Keratinocyte (primary cell): ENCODE results near the gene SMAD7. TPM values are rescaled to one million over a fixed set of nuclear protein-coding genes. Genes with fewer than 3 reads are reported as not detected.

ENCODE experiments used
- DNase-seq: peaks from one replicate; pipeline ENCODE4 v3.0.0-alpha.2; 2011; ENCODE audit warnings: low read depth, missing footprints, low spot score
- FAIRE-seq: peaks from 2 replicates; lab custom pipeline; 2011; peaks lifted over from hg19 to GRCh38; lab: Jason Lieb, UNC
- H2AFZ ChIP-seq: 2 replicates; pipeline ENCODE4 v1.6.0; 2012; ENCODE audit warnings: low read length, control low read depth, inconsistent platforms; ENCODE audit not compliant: control insufficient read depth
- H3K27ac ChIP-seq: 2 replicates; pipeline ENCODE4 v1.5.1; 2011; ENCODE audit warnings: low read length; ENCODE audit not compliant: control insufficient read depth, insufficient read depth
- H3K27me3 ChIP-seq: 3 replicates; pipeline ENCODE4 v1.6.0; 2011; ENCODE audit warnings: low read length; ENCODE audit not compliant: control insufficient read depth, insufficient read depth; ENCODE audit errors: extremely low read depth
- H3K36me3 ChIP-seq, 2 experiments: 2 replicates in 1 of 2; 3 replicates in 1 of 2; pipeline ENCODE4 v1.5.1; 2011; ENCODE audit warnings: low read length in 2 of 2, mild to moderate bottlenecking in 1 of 2; ENCODE audit not compliant: control insufficient read depth in 2 of 2, insufficient read depth in 2 of 2; ENCODE audit errors: extremely low read depth in 1 of 2
- H3K4me1 ChIP-seq: 3 replicates; pipeline ENCODE4 v1.5.1; 2011; ENCODE audit warnings: low read length; ENCODE audit not compliant: control insufficient read depth, insufficient read depth; ENCODE audit errors: extremely low read depth
- H3K4me2 ChIP-seq: 3 replicates; pipeline ENCODE4 v1.6.0; 2011; ENCODE audit warnings: low read depth, low read length; ENCODE audit not compliant: control insufficient read depth, insufficient read depth; ENCODE audit errors: extremely low read depth
- H3K4me3 ChIP-seq, 3 experiments: fragments of 200-600 bp in 1 of 3; sonication (generic) in 1 of 3; 2 replicates in 2 of 3; 3 replicates in 1 of 3; pipeline ENCODE4 v1.5.1; 2011 to 2016; ENCODE audit warnings: low read length in 3 of 3, mild to moderate bottlenecking in 3 of 3, control low read depth in 2 of 3, inconsistent platforms in 1 of 3, low read depth in 1 of 3, mixed read lengths in 1 of 3, mixed run types in 1 of 3, moderate library complexity in 1 of 3; ENCODE audit not compliant: control insufficient read depth in 2 of 3, insufficient read depth in 2 of 3; ENCODE audit errors: extremely low read depth in 1 of 3
- H3K79me2 ChIP-seq: 2 replicates; pipeline ENCODE4 v1.6.0; 2012; ENCODE audit warnings: low read length; ENCODE audit not compliant: control insufficient read depth, insufficient read depth
- H3K9ac ChIP-seq: 3 replicates; pipeline ENCODE4 v1.6.0; 2011; ENCODE audit warnings: low read length; ENCODE audit not compliant: control insufficient read depth, insufficient read depth; ENCODE audit errors: extremely low read depth
- H3K9me1 ChIP-seq: 3 replicates; pipeline ENCODE4 v1.6.0; 2011; ENCODE audit warnings: low read length; ENCODE audit not compliant: control insufficient read depth, insufficient read depth; ENCODE audit errors: extremely low read depth
- H3K9me3 ChIP-seq: 2 replicates; pipeline ENCODE4 v1.5.1; 2012; ENCODE audit warnings: low read depth, low read length; ENCODE audit not compliant: control insufficient read depth
- H4K20me1 ChIP-seq: 3 replicates; pipeline ENCODE4 v1.6.0; 2011; ENCODE audit warnings: low read length; ENCODE audit not compliant: control insufficient read depth, insufficient read depth; ENCODE audit errors: extremely low read depth
- EZH2 ChIP-seq: IDR thresholded peaks from one replicate; pipeline ENCODE4 v1.6.1; 2012; ENCODE audit warnings: inconsistent platforms, mild to moderate bottlenecking, low read length, moderate library complexity
- dilution Hi-C: fragments of 300-500 bp; cut with MboI; formaldehyde crosslinking; loops from one replicate; pipeline ENCODE4 v1.7.0; 2020; ENCODE audit warnings: low sequenced_read_pairs; ENCODE audit not compliant: extremely low pct_ligation_motif_present
- polyA plus RNA-seq, 5 experiments: library from polyadenylated mRNA; depleted of rRNA in 3 of 5; stranded (reverse) in 3 of 5; stranded (forward) in 1 of 5; unstranded in 1 of 5; fragments of >200 nt; gene quantifications; 1 replicate in 1 of 5; 2 replicates in 3 of 5; 3 replicates in 1 of 5; pipeline versions ENCODE4 v1.2.1 to v1.2.3, GENCODE V29; 2011 to 2012; ENCODE audit warnings: missing spikeins in 2 of 5, low read depth in 1 of 5, low replicate concordance in 1 of 5
- TF ChIP-seq, protein P1 (sequence below), 3 experiments: IDR thresholded peaks in 1 of 3; conservative IDR thresholded peaks in 1 of 3; optimal IDR thresholded peaks in 1 of 3; 2 replicates in 2 of 3; 3 replicates in 1 of 3; pipeline versions ENCODE3 to v1.5.1; 2011; ENCODE audit warnings: low read length in 3 of 3, mild to moderate bottlenecking in 3 of 3, moderate library complexity in 2 of 3, control low read depth in 1 of 3, inconsistent platforms in 1 of 3; ENCODE audit not compliant: insufficient read depth in 2 of 3; ENCODE audit errors: extremely low read depth in 1 of 3

Gene SMAD7
- polyA plus RNA-seq, 1 donor (not counting 4 experiments of a cell fraction or from before 2014, with no cell fraction given): 9.5 TPM

DNA sequence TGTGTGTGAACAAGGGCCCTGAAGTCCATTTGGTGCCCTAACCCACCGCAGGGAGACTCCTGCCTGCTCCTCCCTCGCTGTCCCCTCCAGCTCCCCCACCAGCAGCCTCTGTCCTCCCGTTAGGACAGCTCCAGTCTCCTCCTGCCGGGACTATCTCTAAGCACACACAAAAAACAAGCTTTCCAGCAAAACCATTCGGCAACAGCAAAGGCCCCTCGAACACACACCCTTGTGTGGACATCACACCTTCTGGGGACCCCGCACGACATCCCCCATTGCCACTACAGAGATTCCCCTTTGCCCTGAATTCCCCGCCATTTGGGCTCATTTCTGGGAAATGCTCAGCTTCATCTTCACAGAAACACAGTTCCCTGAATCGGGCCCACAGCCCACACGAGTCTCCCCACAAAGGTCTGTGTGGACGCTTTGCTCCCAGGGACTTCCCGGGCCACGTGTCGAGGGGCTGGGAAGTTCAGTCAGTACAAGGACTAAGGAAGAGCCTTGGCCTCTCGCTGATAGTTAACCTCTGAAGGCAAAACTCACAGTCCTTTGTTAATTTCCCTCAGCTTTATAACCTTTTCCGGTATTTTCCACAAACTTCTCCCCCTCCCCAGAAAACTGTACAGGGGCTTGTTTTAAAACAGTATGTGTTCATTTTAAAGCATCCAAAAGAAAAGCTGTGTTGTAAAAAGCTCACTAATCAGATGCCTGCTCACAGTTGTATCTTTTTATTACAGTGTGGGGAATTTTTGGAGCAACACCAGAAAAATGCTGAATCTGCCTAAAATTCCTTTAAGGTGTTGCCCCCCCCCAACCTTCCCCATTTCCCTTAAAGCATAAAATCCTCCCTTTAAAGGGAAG lies 25.9 kb downstream of the SMAD7 start:
- Histone ChIP-seq H4K20me1 (peaks cover 3% of the 10 kb centered on the region), H3K27me3 (no peaks in the 10 kb centered on the region), H3K9me3 (no peaks in the 10 kb centered on the region), H3K9me1 (peaks cover 3% of the 10 kb centered on the region), H2AFZ (no peak overlapping the region), H3K4me2 (no peak overlapping the region), H3K4me3 (no peak overlapping the region), H3K9ac (no peak overlapping the region), H3K36me3 (peaks cover 10 to 25% of the 10 kb centered on the region in 2 experiments), H3K27ac (no peak overlapping the region), H3K4me1 (peaks cover 37% of the 10 kb centered on the region), H3K79me2 (peaks cover 77% of the 10 kb centered on the region)
- TF ChIP-seq EZH2: no peak
- TF ChIP-seq, protein P1, sequence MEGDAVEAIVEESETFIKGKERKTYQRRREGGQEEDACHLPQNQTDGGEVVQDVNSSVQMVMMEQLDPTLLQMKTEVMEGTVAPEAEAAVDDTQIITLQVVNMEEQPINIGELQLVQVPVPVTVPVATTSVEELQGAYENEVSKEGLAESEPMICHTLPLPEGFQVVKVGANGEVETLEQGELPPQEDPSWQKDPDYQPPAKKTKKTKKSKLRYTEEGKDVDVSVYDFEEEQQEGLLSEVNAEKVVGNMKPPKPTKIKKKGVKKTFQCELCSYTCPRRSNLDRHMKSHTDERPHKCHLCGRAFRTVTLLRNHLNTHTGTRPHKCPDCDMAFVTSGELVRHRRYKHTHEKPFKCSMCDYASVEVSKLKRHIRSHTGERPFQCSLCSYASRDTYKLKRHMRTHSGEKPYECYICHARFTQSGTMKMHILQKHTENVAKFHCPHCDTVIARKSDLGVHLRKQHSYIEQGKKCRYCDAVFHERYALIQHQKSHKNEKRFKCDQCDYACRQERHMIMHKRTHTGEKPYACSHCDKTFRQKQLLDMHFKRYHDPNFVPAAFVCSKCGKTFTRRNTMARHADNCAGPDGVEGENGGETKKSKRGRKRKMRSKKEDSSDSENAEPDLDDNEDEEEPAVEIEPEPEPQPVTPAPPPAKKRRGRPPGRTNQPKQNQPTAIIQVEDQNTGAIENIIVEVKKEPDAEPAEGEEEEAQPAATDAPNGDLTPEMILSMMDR (optimal IDR thresholded peaks at IDR 0.05 in 1 of 3, IDR thresholded peaks at IDR 0.05 in 1 of 3, conservative IDR thresholded peaks at IDR 0.05 in 1 of 3; ENCODE audit: extremely low read depth in 1 of 3, insufficient read depth in 2 of 3, low read length in 3 of 3): no peak
- dilution Hi-C loops: no loop called here
- DNase-seq: no peak
- FAIRE-seq: no peak

DNA sequence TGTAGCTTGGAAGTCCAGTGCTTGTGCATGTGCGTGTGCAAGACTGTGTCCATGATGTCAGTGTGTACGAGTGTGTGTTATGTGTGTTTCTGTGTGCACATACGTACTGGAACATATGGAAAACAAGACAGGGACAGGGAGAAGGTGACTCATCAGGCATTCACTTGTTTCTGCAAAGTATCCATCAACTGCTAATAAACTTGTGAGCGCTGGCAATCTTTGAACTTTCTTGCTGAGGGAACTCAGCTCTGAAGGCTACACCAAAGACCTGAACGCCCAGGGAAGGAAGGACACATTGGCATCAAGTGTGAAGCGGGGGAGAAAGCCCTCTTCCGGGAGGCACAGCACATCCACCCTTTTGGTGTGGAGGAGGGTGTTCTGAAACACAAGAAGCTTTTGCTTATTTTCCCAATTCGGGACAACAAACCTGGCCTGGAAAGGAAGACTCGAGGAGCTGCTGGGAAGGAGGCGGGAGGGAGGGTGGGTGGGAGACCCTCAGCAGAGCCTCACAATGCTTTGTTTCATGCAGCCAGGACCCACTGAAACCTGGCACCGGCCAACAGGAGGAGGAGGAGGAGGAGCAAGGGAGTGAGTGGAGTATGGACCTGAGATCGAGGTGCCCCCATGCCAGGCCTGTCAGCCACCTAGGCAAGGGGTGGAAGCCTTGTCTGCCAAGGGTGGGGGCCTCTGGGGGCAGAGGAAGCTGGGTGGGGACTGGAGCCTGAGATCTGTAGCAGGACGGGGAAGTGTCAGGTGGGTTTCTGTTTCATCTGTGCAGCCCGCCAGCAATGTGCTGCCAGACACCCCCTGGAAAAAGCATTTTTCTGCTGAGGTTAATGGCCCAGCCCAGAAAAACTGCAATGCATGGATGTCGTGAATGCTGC lies 26.8 kb downstream of the SMAD7 start:
- Histone ChIP-seq H4K20me1 (peaks cover 3% of the 10 kb centered on the region), H2AFZ (no peak overlapping the region), H3K4me1 (peaks cover 28% of the 10 kb centered on the region), H3K27ac (no peak overlapping the region), H3K9ac (no peak overlapping the region), H3K4me2 (peak overlapping the region; percentile 67), H3K4me3 (no peak overlapping the region), H3K27me3 (no peaks in the 10 kb centered on the region), H3K36me3 (peaks cover 14 to 27% of the 10 kb centered on the region in 2 experiments), H3K9me1 (peaks cover 3% of the 10 kb centered on the region), H3K9me3 (no peaks in the 10 kb centered on the region), H3K79me2 (peaks cover 69% of the 10 kb centered on the region)
- peak; percentile 95 for FAIRE-seq
- TF ChIP-seq EZH2: no peak
- TF ChIP-seq, protein P1 (optimal IDR thresholded peaks at IDR 0.05 in 1 of 3, IDR thresholded peaks at IDR 0.05 in 1 of 3, conservative IDR thresholded peaks at IDR 0.05 in 1 of 3; ENCODE audit: extremely low read depth in 1 of 3, insufficient read depth in 2 of 3, low read length in 3 of 3): no peak
- dilution Hi-C loops: no loop called here
- no peak for DNase-seq
